ENCODE measurements around the gene GKN1. TPM values are rescaled to one million over a fixed set of nuclear protein-coding genes. Genes with fewer than 3 reads are reported as not detected.

Gene GKN1
- total RNA-seq, 1 donor from 2014 or later, result not detected

- Histone ChIP-seq H3K36me3 (no peaks in the 10 kb centered on the region), H3K27me3 (no peaks in the 10 kb centered on the region), H3K27ac (no peak overlapping the region), H3K9me3 (no peaks in the 10 kb centered on the region), H3K4me3 (no peak overlapping the region), H3K4me1 (peaks cover 4% of the 10 kb centered on the region)
- DNase-seq (no peak), ATAC-seq (peak; percentile 39)
- intact Hi-C loops (cut with DNase I), result no loop called here
- TF ChIP-seq CTCF (IDR thresholded peaks at IDR 0.05), result no peak
These were observed 52.4 kb downstream of the GKN1 start for GRCh38 chr2:69026691-69027459.

Other genes starting within 250 kb of the GKN1 start
- 31.8 TPM for gene ARHGAP25, start 239.8 kb upstream of the GKN1 start, total RNA-seq
- gene BMP10, start 103.2 kb upstream of the GKN1 start, total RNA-seq, result 1.4 TPM
- gene GKN2, start 21.7 kb upstream of the GKN1 start, total RNA-seq, result 77.2 TPM
- 81.2 TPM for gene ANTXR1, start 38.5 kb downstream of the GKN1 start, total RNA-seq

All from upper lobe of right lung (tissue), 1 donor.